ENCODE data around the gene FBL. TPM values are rescaled to one million over a fixed set of nuclear protein-coding genes. Genes with fewer than 3 reads are reported as not detected.

The FBL gene
- total RNA-seq, 1 donor from 2014 or later, result 500 TPM

DNA sequence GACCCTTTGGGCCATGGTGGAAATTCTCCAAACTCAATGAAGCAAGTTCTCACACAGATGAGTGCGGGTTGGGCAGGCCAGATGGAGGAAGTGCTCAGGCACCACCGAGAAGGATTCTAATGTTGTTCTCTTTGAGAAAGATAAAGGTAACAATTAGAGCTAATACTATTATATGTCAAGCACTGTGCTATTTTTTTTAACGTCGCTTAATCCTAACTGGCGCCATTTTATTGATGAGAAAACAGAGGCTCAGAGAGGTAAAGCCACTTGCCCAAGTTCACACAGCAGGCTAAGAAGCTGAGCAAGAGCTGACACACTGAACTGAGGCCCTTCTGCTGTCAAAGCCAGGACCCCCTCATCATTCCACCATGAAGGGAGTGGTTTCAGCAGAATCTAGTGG is 1.0 kb downstream of the FBL start:
- no peaks in the 10 kb centered on the region for H3K36me3 ChIP-seq (ENCODE audit: control insufficient read depth, insufficient read depth, low read length)
- peak overlapping the region; percentile 95 for H3K4me3 ChIP-seq (ENCODE audit: low read depth, low read length)
- FAIRE-seq (no peak), DNase-seq (ENCODE audit: low read depth) (no peak)
- no peaks in the 10 kb centered on the region for H3K27me3 ChIP-seq (ENCODE audit: control insufficient read depth, insufficient read depth, low read length)
- TF ChIP-seq, protein P1, sequence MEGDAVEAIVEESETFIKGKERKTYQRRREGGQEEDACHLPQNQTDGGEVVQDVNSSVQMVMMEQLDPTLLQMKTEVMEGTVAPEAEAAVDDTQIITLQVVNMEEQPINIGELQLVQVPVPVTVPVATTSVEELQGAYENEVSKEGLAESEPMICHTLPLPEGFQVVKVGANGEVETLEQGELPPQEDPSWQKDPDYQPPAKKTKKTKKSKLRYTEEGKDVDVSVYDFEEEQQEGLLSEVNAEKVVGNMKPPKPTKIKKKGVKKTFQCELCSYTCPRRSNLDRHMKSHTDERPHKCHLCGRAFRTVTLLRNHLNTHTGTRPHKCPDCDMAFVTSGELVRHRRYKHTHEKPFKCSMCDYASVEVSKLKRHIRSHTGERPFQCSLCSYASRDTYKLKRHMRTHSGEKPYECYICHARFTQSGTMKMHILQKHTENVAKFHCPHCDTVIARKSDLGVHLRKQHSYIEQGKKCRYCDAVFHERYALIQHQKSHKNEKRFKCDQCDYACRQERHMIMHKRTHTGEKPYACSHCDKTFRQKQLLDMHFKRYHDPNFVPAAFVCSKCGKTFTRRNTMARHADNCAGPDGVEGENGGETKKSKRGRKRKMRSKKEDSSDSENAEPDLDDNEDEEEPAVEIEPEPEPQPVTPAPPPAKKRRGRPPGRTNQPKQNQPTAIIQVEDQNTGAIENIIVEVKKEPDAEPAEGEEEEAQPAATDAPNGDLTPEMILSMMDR (IDR thresholded peaks at IDR 0.05; ENCODE audit: insufficient read depth, low read length, severe bottlenecking), result no peak

GRCh38 chr19:39843919-39844793 is 2.0 kb downstream of the FBL start:
- peaks cover 9% of the 10 kb centered on the region for H3K36me3 ChIP-seq (ENCODE audit: control insufficient read depth, insufficient read depth, low read length)
- DNase-seq (ENCODE audit: low read depth) (peak; percentile 50), FAIRE-seq (peak; percentile 52)
- TF ChIP-seq, protein P1 (IDR thresholded peaks at IDR 0.05; ENCODE audit: insufficient read depth, low read length, severe bottlenecking), result peak; percentile 46
- no peaks in the 10 kb centered on the region for H3K27me3 ChIP-seq (ENCODE audit: control insufficient read depth, insufficient read depth, low read length)
- H3K4me3 ChIP-seq (ENCODE audit: low read depth, low read length), result no peak overlapping the region

GRCh38 chr19:39842693-39843435 is 3.3 kb downstream of the FBL start:
- no peak for FAIRE-seq
- no peak overlapping the region for H3K4me3 ChIP-seq (ENCODE audit: low read depth, low read length)
- TF ChIP-seq, protein P1 (IDR thresholded peaks at IDR 0.05; ENCODE audit: insufficient read depth, low read length, severe bottlenecking), result no peak
- H3K27me3 ChIP-seq (ENCODE audit: control insufficient read depth, insufficient read depth, low read length), result no peaks in the 10 kb centered on the region
- H3K36me3 ChIP-seq (ENCODE audit: control insufficient read depth, insufficient read depth, low read length), result peaks cover 18% of the 10 kb centered on the region
- no peak for DNase-seq (ENCODE audit: low read depth)

DNA sequence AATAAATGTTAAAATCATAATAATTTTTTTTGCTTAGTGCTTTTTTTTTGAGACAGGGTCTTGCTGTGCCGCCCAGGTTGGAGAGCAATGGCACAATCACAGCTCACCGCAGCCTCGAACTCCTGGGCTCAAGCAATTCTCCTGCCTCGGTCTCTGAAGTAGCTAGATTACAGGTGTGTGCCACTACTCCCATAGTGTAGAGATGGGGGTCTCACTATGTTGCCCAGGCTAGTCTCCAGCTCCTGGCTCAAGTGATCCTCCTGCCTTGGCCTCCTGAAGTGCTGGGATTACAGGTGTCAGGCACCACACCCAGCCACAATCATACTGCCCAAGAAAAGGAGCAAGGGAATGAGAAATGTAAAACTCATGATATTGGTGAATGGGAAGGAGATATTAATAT is 5.1 kb downstream of the FBL start:
- FAIRE-seq (no peak), DNase-seq (ENCODE audit: low read depth) (no peak)
- H3K36me3 ChIP-seq (ENCODE audit: control insufficient read depth, insufficient read depth, low read length), result peaks cover 24% of the 10 kb centered on the region
- no peak overlapping the region for H3K4me3 ChIP-seq (ENCODE audit: low read depth, low read length)
- TF ChIP-seq, protein P1 (IDR thresholded peaks at IDR 0.05; ENCODE audit: insufficient read depth, low read length, severe bottlenecking), result no peak
- H3K27me3 ChIP-seq (ENCODE audit: control insufficient read depth, insufficient read depth, low read length), result no peaks in the 10 kb centered on the region

DNA sequence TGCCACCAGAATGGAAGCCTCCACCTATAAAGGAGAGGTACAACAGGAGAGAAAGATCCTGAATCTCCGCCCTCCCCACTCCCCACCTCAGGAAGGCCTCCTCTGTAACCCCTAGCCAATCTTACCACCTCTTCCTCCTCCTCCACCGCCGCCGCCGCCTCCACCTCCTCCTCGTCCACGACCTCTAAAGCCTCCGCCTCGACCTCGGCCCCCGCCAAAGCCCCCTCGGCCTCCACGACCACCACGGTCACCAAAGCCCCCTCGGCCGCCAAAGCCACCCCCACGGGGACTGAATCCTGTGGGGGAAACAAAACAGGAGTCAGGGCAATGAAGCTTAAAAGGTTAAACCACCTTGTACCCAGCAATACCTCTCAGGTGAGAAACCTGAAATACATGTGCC is 5.7 kb downstream of the FBL start:
- DNase-seq (ENCODE audit: low read depth) (no peak), FAIRE-seq (no peak)
- Histone ChIP-seq H3K4me3 (ENCODE audit: low read depth, low read length) (no peak overlapping the region), H3K27me3 (ENCODE audit: control insufficient read depth, insufficient read depth, low read length) (no peaks in the 10 kb centered on the region), H3K36me3 (ENCODE audit: control insufficient read depth, insufficient read depth, low read length) (peaks cover 24% of the 10 kb centered on the region)
- TF ChIP-seq, protein P1 (IDR thresholded peaks at IDR 0.05; ENCODE audit: insufficient read depth, low read length, severe bottlenecking), result no peak
